ENCODE results near the gene GP2. TPM values are rescaled to one million over a fixed set of nuclear protein-coding genes. Genes with fewer than 3 reads are reported as not detected.

Gene GP2
- total RNA-seq, 1 donor from 2014 or later, result 3.4 TPM

GRCh38 chr16:20307240-20307671 is 20.1 kb downstream of the GP2 start:
- no peaks in the 10 kb centered on the region for H3K9me3 Mint-ChIP-seq
- peaks cover 18% of the 10 kb centered on the region for H3K27me3 Mint-ChIP-seq
- H3K27ac Mint-ChIP-seq, result no peak overlapping the region
- H3K36me3 Mint-ChIP-seq, result no peaks in the 10 kb centered on the region
- no peaks in the 10 kb centered on the region for H3K4me1 Mint-ChIP-seq (ENCODE audit: unreplicated experiment)
- TF ChIP-seq, protein P1, sequence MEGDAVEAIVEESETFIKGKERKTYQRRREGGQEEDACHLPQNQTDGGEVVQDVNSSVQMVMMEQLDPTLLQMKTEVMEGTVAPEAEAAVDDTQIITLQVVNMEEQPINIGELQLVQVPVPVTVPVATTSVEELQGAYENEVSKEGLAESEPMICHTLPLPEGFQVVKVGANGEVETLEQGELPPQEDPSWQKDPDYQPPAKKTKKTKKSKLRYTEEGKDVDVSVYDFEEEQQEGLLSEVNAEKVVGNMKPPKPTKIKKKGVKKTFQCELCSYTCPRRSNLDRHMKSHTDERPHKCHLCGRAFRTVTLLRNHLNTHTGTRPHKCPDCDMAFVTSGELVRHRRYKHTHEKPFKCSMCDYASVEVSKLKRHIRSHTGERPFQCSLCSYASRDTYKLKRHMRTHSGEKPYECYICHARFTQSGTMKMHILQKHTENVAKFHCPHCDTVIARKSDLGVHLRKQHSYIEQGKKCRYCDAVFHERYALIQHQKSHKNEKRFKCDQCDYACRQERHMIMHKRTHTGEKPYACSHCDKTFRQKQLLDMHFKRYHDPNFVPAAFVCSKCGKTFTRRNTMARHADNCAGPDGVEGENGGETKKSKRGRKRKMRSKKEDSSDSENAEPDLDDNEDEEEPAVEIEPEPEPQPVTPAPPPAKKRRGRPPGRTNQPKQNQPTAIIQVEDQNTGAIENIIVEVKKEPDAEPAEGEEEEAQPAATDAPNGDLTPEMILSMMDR (conservative IDR thresholded peaks at IDR 0.05), result no peak
- no peak for DNase-seq (ENCODE audit: extremely low spot score, unreplicated experiment)
- no peak overlapping the region for H3K4me3 Mint-ChIP-seq

DNA sequence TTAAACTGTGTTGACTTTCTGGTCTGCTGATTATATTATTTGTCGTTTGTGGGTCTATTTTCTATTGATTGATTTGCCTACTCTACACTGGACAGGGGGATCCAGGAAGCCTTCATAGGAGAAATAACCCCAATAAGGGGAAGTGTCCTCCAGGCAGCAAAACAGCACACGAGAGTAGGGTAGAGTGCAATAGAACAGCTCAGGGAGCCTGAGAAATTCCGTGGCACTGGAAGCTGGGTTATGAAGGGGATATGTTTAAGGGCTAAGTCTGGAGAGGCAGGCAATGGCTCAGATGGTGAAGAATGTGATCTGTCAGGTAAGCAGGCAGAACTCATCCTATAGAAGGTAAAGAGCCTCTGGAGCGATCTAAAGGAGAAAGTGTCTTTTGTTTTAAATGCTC is 20.9 kb downstream of the GP2 start:
- Mint-ChIP-seq H3K36me3 (no peaks in the 10 kb centered on the region), H3K4me3 (no peak overlapping the region), H3K27ac (no peak overlapping the region), H3K9me3 (no peaks in the 10 kb centered on the region), H3K4me1 (ENCODE audit: unreplicated experiment) (no peaks in the 10 kb centered on the region), H3K27me3 (peaks cover 22% of the 10 kb centered on the region)
- DNase-seq (ENCODE audit: extremely low spot score, unreplicated experiment), result no peak
- TF ChIP-seq, protein P1 (conservative IDR thresholded peaks at IDR 0.05), result no peak

DNA sequence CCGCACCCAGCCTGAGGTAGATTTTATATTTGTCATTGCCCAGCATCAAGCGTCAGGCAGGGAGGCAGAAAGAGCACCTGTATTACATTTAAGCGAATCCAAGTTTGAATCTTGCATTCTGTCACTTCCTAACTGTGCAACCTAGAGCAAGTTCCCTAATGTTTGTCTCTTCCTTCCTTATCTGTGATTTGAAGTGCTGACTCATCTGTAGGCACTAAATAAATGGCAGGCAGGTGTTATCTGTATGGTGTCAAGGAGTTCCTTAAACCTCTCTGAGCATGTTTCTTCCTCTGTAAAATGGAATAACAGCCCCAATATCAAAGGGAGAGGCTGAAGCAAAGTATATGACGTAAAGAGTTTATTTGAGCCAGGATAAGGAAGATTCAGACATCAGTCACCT is 24.3 kb downstream of the GP2 start:
- Mint-ChIP-seq H3K9me3 (no peaks in the 10 kb centered on the region), H3K27ac (no peak overlapping the region), H3K27me3 (peaks cover 32% of the 10 kb centered on the region), H3K36me3 (no peaks in the 10 kb centered on the region), H3K4me3 (no peak overlapping the region), H3K4me1 (ENCODE audit: unreplicated experiment) (no peaks in the 10 kb centered on the region)
- DNase-seq (ENCODE audit: extremely low spot score, unreplicated experiment), result no peak
- TF ChIP-seq, protein P1 (conservative IDR thresholded peaks at IDR 0.05), result no peak

- no peak overlapping the region for H3K4me3 Mint-ChIP-seq
- H3K27me3 Mint-ChIP-seq, result peaks cover 36% of the 10 kb centered on the region
- no peak for DNase-seq (ENCODE audit: extremely low spot score, unreplicated experiment)
- no peaks in the 10 kb centered on the region for H3K36me3 Mint-ChIP-seq
- no peaks in the 10 kb centered on the region for H3K4me1 Mint-ChIP-seq (ENCODE audit: unreplicated experiment)
- no peaks in the 10 kb centered on the region for H3K9me3 Mint-ChIP-seq
- TF ChIP-seq, protein P1 (conservative IDR thresholded peaks at IDR 0.05), result no peak
- H3K27ac Mint-ChIP-seq, result no peak overlapping the region
These were observed 24.9 kb downstream of the GP2 start for GRCh38 chr16:20302389-20302788.

DNA sequence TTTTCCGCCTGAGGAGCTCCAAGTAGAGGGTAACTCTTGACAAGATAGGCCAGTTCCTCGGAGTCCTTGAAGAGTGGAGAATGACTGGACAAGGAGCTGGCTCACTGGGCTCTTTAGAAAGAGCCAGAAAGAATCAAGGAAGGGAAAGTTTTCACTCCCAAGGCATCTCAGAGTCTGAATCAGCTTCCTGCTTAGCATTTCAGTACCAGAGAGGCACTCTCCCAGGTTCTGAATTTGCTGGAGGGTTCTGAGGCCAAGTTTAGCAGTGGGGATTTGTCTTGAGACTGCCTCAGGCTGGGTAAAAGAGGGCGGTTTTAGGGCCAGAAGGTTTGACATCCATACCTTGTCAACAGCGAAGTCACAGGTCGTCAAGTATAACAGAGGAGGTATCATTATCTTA is 25.5 kb downstream of the GP2 start:
- no peaks in the 10 kb centered on the region for H3K9me3 Mint-ChIP-seq
- no peak overlapping the region for H3K27ac Mint-ChIP-seq
- H3K27me3 Mint-ChIP-seq, result peaks cover 38% of the 10 kb centered on the region
- H3K36me3 Mint-ChIP-seq, result no peaks in the 10 kb centered on the region
- H3K4me3 Mint-ChIP-seq, result no peak overlapping the region
- DNase-seq (ENCODE audit: extremely low spot score, unreplicated experiment), result no peak
- TF ChIP-seq, protein P1 (conservative IDR thresholded peaks at IDR 0.05), result no peak
- no peaks in the 10 kb centered on the region for H3K4me1 Mint-ChIP-seq (ENCODE audit: unreplicated experiment)

Measured in type B pancreatic cell (in vitro differentiated cells).